ENCODE data around the gene TNNT3.
"Not testable (repeated sequence)": the region's sequence is repeated elsewhere in the genome, so short reads cannot be mapped to it uniquely, and the experiment has no call there.

Gene TNNT3

DNA sequence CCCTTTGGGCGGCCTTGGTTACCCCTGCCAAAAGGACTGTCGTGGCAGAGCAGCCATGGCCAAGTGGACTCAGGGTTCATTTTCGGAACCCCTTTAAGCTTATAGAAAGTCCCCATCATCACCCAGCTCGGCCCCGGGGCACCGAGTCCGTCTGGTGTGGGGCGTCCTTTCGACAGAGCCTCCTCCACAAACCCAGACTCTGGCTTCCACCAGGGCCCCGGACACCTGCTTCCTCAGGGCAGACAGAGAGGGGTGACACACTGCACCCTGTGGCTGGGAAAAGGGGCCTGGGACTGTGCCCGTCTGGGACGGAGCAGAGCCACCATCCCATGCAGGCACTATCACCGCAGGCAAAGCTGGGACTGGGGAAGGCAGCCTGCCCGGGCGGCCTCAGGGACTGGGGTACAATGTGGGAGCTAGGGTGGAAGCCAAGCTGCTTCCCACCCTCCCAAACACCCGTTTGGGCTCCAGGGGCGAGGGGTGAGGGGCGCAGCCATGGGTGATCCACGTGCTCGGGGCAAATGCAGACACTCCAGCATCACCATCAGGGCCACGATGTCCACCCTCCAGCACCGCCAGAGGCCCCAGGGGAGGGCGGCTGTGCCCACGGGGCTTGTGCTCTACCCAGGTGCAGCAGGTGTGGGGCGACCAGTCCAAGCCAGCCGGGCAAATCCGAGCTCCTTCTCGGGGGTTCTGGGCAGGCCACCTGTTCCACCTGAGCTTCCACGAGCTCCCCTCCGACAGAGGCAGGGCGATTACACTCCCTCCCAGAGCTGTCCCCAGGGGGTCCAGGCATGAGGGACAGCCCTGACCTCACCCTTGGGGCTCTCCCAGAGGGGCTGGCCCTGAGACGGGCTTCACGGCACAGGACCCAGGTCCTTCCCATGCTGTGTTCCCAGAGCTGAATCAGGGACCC, 15.9 kb downstream of the TNNT3 start:
- Histone ChIP-seq H3K27me3 (replicated peaks; ENCODE audit: control insufficient read depth, insufficient read depth, low read length) (no peaks in the 10 kb centered on the region), H3K36me3 (ENCODE audit: control insufficient read depth, insufficient read depth, low read length, severe bottlenecking) (no peaks in the 10 kb centered on the region), H3K9me3 (ENCODE audit: control insufficient read depth, low read length) (no peaks in the 10 kb centered on the region), H3K9ac (ENCODE audit: low read length) (no peak overlapping the region), H3K4me1 (ENCODE audit: control insufficient read depth, insufficient read depth, low read length) (peaks cover 19% of the 10 kb centered on the region), H3K4me3 (ENCODE audit: low read length) (no peak overlapping the region)
- DNase-seq (ENCODE audit: low read depth) = no peak

DNA sequence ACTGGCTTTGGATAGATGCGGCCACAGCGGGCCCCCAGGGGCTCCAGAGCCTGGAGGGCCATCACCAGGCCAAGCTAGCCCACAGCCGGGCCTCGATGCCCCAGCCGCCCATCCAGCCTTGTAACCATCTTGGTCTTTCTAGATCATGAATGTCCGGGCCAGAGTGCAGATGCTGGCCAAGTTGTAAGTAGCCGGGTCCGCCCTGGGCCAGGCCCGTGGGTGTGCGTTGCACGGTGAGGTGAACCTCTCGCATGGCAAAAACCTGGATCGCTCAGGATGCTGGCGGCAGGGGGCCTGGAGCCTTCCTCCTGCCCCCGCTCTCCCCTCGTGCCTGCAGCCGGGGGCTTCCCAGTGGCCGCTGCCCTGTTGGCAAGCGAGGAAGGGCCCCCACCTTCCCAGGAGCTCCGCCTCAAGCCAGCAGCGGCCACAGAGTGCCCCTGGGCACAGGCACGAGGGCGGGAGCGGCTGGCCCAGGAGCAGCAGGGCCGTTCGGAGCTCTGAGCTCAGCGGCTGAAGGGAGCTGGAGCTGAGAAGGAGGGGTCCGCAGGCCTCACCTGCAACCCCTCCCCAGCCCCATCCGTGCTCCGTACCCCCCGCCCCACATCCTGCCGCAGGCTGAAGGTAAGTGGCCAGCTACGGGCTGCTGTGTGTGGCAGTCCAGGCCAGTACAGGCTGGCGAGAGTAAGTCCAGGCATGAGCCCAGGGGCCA, 16.7 kb downstream of the TNNT3 start:
- peaks cover 10% of the 10 kb centered on the region for H3K4me1 ChIP-seq (ENCODE audit: control insufficient read depth, insufficient read depth, low read length)
- no peaks in the 10 kb centered on the region for H3K9me3 ChIP-seq (ENCODE audit: control insufficient read depth, low read length)
- H3K4me3 ChIP-seq (ENCODE audit: low read length) = no peak overlapping the region
- H3K9ac ChIP-seq (ENCODE audit: low read length) = no peak overlapping the region
- H3K27me3 ChIP-seq (replicated peaks; ENCODE audit: control insufficient read depth, insufficient read depth, low read length) = no peaks in the 10 kb centered on the region
- H3K36me3 ChIP-seq (ENCODE audit: control insufficient read depth, insufficient read depth, low read length, severe bottlenecking) = no peaks in the 10 kb centered on the region
- no peak for DNase-seq (ENCODE audit: low read depth)

DNA sequence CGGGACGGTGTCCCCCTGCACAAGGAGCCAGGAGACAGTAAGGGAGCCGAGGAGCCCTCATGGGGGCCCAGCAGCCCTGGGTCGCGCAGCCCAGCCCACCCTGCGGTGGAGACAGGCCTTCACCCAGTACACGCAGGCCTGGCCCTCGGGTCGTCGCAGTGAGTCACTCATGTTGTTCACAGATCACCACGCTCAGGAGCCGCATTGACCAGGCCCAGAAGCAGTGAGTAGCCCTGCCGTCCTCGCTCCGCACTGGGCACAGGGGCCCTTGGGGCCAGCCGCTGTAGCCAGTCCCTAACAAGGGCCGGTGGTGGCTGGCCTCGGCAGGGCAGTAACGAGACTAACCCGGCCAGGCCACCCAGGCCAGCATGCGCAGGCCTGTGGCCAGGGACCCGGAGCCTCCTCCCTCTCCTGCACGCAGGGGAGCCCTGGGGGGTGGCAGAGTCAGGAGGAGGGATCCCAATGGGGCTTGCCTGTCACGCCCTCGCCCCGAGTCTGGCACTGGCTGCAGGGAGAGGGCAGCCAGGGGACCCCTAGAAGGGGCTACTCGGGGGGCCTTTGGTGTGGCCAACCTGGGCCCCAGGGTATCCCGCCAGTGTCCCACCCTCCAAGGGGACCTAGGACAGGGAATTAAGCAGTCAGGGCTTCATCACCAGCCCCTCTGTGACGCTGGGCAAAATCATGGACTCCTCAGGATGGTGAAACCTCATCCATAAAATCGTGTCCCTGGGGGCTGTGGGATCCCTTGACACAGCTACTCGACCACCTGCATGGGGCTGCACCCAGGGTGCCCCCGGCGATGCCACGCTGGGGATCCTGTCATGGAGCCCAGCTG, 17.5 kb downstream of the TNNT3 start:
- no peak overlapping the region for H3K9ac ChIP-seq (ENCODE audit: low read length)
- no peak for DNase-seq (ENCODE audit: low read depth)
- H3K4me3 ChIP-seq (ENCODE audit: low read length) = no peak overlapping the region
- no peaks in the 10 kb centered on the region for H3K36me3 ChIP-seq (ENCODE audit: control insufficient read depth, insufficient read depth, low read length, severe bottlenecking)
- no peaks in the 10 kb centered on the region for H3K27me3 ChIP-seq (replicated peaks; ENCODE audit: control insufficient read depth, insufficient read depth, low read length)
- no peaks in the 10 kb centered on the region for H3K9me3 ChIP-seq (ENCODE audit: control insufficient read depth, low read length)
- H3K4me1 ChIP-seq (ENCODE audit: control insufficient read depth, insufficient read depth, low read length) = peaks cover 3% of the 10 kb centered on the region

DNA sequence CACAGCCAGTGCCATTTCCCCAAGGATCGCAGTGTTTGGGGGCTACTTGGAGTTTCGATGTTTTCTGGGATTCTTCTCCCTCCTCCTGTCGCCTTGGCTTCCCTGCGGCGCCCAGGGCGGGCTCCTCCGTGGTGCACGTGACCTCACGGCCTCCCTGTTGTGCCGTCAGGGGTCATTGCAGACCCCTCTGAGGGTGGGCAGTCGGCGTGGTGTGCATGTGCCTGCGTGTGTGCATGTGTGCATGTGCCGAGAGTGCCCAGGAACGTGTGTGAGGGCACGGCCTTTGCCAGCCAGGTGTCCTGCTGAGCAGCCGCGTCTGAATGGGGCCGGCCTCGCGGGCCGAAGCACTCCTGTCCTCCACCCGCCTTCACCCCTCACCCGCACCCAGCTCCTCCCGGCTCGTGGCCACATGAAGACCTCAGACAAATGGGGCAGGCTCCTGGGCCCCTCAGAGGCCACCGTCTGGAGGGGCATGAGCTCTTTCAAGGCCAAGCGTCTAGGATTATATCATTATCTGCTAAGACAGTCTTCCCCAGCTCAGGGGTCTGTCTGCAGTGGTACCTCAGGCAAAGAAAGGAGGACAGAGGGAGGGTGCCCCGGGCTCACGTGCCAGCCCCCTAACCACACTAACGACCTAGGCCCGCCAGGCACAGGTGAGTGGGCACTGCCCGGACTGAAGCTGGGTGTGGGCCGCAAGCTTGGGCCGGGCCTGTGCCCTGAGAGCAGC, 18.3 kb downstream of the TNNT3 start:
- Histone ChIP-seq H3K4me3 (ENCODE audit: low read length) (no peak overlapping the region), H3K36me3 (ENCODE audit: control insufficient read depth, insufficient read depth, low read length, severe bottlenecking) (no peaks in the 10 kb centered on the region), H3K27me3 (replicated peaks; ENCODE audit: control insufficient read depth, insufficient read depth, low read length) (no peaks in the 10 kb centered on the region), H3K9me3 (ENCODE audit: control insufficient read depth, low read length) (no peaks in the 10 kb centered on the region), H3K4me1 (ENCODE audit: control insufficient read depth, insufficient read depth, low read length) (no peaks in the 10 kb centered on the region), H3K9ac (ENCODE audit: low read length) (no peak overlapping the region)
- no peak for DNase-seq (ENCODE audit: low read depth)

DNA sequence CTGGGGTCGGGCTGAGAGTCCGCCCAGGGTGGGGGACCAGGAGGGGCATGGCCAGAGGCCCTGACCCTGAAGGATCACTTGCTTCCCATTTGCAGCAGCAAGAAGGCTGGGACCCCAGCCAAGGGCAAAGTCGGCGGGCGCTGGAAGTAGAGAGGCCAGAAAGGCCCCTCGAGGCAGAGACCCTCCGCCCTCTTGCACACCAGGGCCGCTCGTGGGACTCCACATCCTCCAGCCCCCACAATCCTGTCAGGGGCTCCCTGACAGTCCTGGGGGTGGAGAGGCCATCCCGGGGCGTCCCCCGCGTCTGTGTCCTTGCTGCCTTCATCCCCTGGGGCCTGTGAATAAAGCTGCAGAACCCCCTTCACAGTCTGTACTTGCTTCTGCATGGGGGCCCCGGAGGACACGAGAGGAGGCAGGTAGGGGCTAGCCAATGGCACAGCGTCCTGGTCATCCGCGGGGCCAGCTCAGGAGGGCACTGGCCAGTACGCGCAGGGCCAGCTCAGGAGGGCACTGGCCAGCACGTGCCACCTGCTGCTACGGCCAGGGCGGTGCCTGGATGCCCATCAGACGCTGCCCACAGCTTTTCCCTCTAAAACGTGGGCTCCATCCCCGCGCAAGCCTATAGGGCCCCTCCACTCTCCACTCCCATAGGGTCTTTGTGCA, 19.0 kb downstream of the TNNT3 start:
- H3K9me3 ChIP-seq (ENCODE audit: control insufficient read depth, low read length) = no peaks in the 10 kb centered on the region
- no peaks in the 10 kb centered on the region for H3K27me3 ChIP-seq (replicated peaks; ENCODE audit: control insufficient read depth, insufficient read depth, low read length)
- no peak for DNase-seq (ENCODE audit: low read depth)
- H3K4me1 ChIP-seq (ENCODE audit: control insufficient read depth, insufficient read depth, low read length) = no peaks in the 10 kb centered on the region
- no peak overlapping the region for H3K4me3 ChIP-seq (ENCODE audit: low read length)
- peak overlapping the region; percentile 67 for H3K9ac ChIP-seq (ENCODE audit: low read length)
- H3K36me3 ChIP-seq (ENCODE audit: control insufficient read depth, insufficient read depth, low read length, severe bottlenecking) = no peaks in the 10 kb centered on the region

DNA sequence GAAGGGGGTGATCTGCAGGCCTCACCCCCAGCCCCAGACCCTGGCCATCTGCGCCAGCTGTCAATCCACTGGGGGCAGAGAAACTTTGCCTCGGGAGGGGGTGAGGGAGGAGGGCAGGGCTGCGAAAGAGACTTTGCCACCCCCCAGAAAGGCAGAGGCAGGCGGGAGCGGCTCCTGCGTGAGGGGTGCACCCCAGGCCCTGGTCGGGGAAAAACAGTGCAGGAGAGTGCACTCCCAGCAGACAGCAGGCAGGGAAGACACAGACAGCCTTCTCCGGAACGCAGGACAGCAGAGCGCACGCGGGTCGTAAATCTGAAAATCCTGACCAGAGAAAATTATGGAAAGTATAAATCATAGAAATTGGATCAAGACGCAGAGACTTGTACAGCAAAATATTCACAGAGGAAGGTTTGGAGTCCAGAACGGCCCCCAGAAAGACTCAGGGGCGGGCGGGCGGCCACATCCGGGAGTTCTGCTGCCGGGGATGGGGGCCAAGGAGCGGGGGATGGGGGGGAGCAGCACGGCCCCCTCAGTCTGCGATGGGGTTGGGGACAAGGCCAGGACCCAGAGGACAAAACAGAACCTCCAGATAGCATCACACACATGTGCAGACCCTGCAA, 19.6 kb downstream of the TNNT3 start:
- no peaks in the 10 kb centered on the region for H3K27me3 ChIP-seq (replicated peaks; ENCODE audit: control insufficient read depth, insufficient read depth, low read length)
- DNase-seq (ENCODE audit: low read depth) = peak; percentile 11
- no peaks in the 10 kb centered on the region for H3K36me3 ChIP-seq (ENCODE audit: control insufficient read depth, insufficient read depth, low read length, severe bottlenecking)
- no peak overlapping the region for H3K4me3 ChIP-seq (ENCODE audit: low read length)
- H3K4me1 ChIP-seq (ENCODE audit: control insufficient read depth, insufficient read depth, low read length) = peaks cover 6% of the 10 kb centered on the region
- peak overlapping the region; percentile 67 for H3K9ac ChIP-seq (ENCODE audit: low read length)
- H3K9me3 ChIP-seq (ENCODE audit: control insufficient read depth, low read length) = no peaks in the 10 kb centered on the region

DNA sequence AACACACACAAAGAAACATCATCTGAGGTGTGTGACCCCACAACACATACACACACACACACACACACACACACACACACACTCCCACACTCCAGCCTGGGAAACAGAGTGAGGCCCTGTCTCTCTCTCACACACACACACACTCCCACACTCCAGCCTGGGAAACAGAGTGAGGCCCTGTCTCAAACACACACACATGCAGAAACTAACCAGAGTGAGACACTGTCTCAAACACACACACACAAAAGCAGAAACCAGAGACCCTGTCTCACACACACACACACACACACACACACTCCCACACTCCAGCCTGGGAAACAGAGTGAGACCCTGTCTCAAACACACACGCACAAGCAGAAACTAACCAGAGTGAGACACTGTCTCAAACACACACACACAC, 20.3 kb downstream of the TNNT3 start:
- not testable (repeated sequence) for H3K4me1 ChIP-seq (ENCODE audit: control insufficient read depth, insufficient read depth, low read length)
- peak; percentile 19 for DNase-seq (ENCODE audit: low read depth)

DNA sequence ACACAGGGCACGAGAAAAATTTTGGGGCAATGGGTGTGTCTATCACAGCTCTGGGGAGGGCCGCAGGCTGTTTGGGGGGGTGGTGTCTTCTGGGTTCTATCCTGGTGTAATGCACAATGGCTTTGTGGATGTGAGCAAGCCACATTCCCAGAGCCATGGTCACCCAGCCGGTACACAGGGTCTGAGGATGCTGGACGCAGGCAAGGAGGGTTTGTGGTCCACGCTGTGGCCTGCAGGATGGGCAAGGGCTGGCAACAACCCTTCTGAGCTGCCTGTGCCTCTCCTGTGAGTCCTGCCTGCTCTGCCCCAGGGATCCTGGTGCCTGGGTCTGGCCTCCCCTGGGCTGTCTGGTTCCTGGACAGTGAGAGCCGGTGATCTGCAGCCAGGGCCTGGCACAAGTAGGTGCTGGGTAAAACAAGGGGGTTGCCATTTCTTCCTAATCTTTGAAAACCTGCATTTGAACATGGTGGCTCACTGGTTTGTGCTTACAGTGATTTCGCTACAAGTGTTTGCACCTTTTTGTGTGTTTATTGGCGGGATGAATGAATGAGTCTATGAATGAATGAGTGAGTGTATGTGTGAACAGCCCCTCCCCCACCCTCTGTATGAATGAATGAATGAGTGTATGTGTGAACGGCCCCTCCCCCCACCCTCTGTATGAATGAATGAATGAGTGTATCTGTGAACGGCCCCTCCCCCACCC, 23.2 kb downstream of the TNNT3 start:
- Histone ChIP-seq H3K4me1 (ENCODE audit: control insufficient read depth, insufficient read depth, low read length) (peaks cover 8% of the 10 kb centered on the region), H3K9me3 (ENCODE audit: control insufficient read depth, low read length) (no peaks in the 10 kb centered on the region), H3K4me3 (ENCODE audit: low read length) (no peak overlapping the region), H3K27me3 (replicated peaks; ENCODE audit: control insufficient read depth, insufficient read depth, low read length) (no peaks in the 10 kb centered on the region), H3K36me3 (ENCODE audit: control insufficient read depth, insufficient read depth, low read length, severe bottlenecking) (no peaks in the 10 kb centered on the region), H3K9ac (ENCODE audit: low read length) (no peak overlapping the region)
- DNase-seq (ENCODE audit: low read depth) = no peak

More for the DNA sequence above, 20.3 kb downstream of the TNNT3 start:
- not testable (repeated sequence) for H3K36me3 ChIP-seq (ENCODE audit: control insufficient read depth, insufficient read depth, low read length, severe bottlenecking); H3K4me3 ChIP-seq (ENCODE audit: low read length); H3K27me3 ChIP-seq (replicated peaks; ENCODE audit: control insufficient read depth, insufficient read depth, low read length); H3K9ac ChIP-seq (ENCODE audit: low read length); H3K9me3 ChIP-seq (ENCODE audit: control insufficient read depth, low read length)

DNA sequence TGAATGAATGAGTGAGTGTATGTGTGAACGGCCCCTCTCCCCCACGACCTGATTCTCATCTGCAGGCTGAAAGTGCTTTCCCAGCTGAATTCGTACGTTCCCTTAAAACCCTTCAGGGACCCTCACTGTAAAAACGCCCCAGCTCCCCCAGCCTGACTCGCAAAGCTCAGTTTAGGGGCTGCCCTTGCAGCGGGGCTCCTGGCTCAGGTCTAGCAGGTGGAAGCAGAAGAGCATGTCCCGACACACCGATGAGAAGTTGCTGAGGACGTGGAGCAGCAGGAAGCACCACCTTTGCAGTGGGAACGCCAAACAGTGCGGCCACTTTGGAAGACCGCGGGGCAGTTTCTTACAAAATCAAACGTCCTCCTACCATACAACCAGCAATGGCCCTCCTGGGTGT, 24.1 kb downstream of the TNNT3 start:
- no peaks in the 10 kb centered on the region for H3K36me3 ChIP-seq (ENCODE audit: control insufficient read depth, insufficient read depth, low read length, severe bottlenecking)
- H3K4me1 ChIP-seq (ENCODE audit: control insufficient read depth, insufficient read depth, low read length) = peaks cover 8% of the 10 kb centered on the region
- no peak for DNase-seq (ENCODE audit: low read depth)
- no peak overlapping the region for H3K9ac ChIP-seq (ENCODE audit: low read length)
- H3K4me3 ChIP-seq (ENCODE audit: low read length) = peak overlapping the region; percentile 15
- H3K27me3 ChIP-seq (replicated peaks; ENCODE audit: control insufficient read depth, insufficient read depth, low read length) = no peaks in the 10 kb centered on the region
- no peaks in the 10 kb centered on the region for H3K9me3 ChIP-seq (ENCODE audit: control insufficient read depth, low read length)

Data from adipocyte (in vitro differentiated cells).